T-helper 9 cell (primary cell): ENCODE data around the gene C17orf100.
"Not testable (repeated sequence)": the region's sequence is repeated elsewhere in the genome, so short reads cannot be mapped to it uniquely, and the experiment has no call there.

Experiments
- DNase-seq: peaks from one replicate; pipeline ENCODE4 v3.0.0-alpha.2; 2020

The C17orf100 gene

GRCh38 chr17:6641247-6641863 is 10.2 kb upstream of the C17orf100 start:
- no peak for DNase-seq

GRCh38 chr17:6642592-6642991 is 9.0 kb upstream of the C17orf100 start:
- DNase-seq: no peak

- DNase-seq: no peak
Observed at GRCh38 chr17:6643451-6644125, 8.0 kb upstream of the C17orf100 start.

GRCh38 chr17:6648181-6648580 is 3.4 kb upstream of the C17orf100 start:
- no peak for DNase-seq

GRCh38 chr17:6651919-6652452 is 424 bp downstream of the C17orf100 start:
- peak; percentile 31 for DNase-seq

- no peak for DNase-seq
Observed at GRCh38 chr17:6654841-6655731, 3.5 kb downstream of the C17orf100 start.

- DNase-seq: not testable (repeated sequence)
Observed at GRCh38 chr17:6655732-6656361, 4.3 kb downstream of the C17orf100 start.

GRCh38 chr17:6656797-6657632 is 5.5 kb downstream of the C17orf100 start:
- peak; percentile 44 for DNase-seq

- no peak for DNase-seq
Observed at GRCh38 chr17:6657633-6658287, 6.2 kb downstream of the C17orf100 start.

- not testable (repeated sequence) for DNase-seq
Observed at GRCh38 chr17:6658411-6658810, 6.8 kb downstream of the C17orf100 start.

GRCh38 chr17:6660101-6660500 is 8.5 kb downstream of the C17orf100 start:
- DNase-seq: no peak

- DNase-seq: no peak
Observed at GRCh38 chr17:6660805-6661463, 9.4 kb downstream of the C17orf100 start.

- DNase-seq: no peak
Observed at GRCh38 chr17:6661464-6661848, 9.9 kb downstream of the C17orf100 start.

- not testable (repeated sequence) for DNase-seq
Observed at GRCh38 chr17:6663200-6663599, 11.6 kb downstream of the C17orf100 start.

- DNase-seq: peak; percentile 22
Observed at GRCh38 chr17:6666077-6666521, 14.5 kb downstream of the C17orf100 start.

- no peak for DNase-seq
Observed at GRCh38 chr17:6666557-6666956, 15.0 kb downstream of the C17orf100 start.

GRCh38 chr17:6667516-6667915 is 16.0 kb downstream of the C17orf100 start:
- DNase-seq: no peak

- DNase-seq: no peak
Observed at GRCh38 chr17:6668219-6668618, 16.7 kb downstream of the C17orf100 start.

- no peak for DNase-seq
Observed at GRCh38 chr17:6668727-6669425, 17.3 kb downstream of the C17orf100 start.
